Stimulated activated CD4-positive, alpha-beta T cell treated with anti-CD3 and anti-CD28 coated beads, Interleukin-1b, Interleukin-23, amount 100 ng/mL, for 4 hours (primary cell): ENCODE results near the gene PHACTR3.
"Not testable (repeated sequence)": the region's sequence is repeated elsewhere in the genome, so short reads cannot be mapped to it uniquely, and the experiment has no call there.

Source experiments
- DNase-seq, 2 donors: peaks; one replicate each; pipeline ENCODE4 v3.0.0-alpha.2; 2020; ENCODE audit warnings: low read depth in 2 of 2

Gene PHACTR3

DNA sequence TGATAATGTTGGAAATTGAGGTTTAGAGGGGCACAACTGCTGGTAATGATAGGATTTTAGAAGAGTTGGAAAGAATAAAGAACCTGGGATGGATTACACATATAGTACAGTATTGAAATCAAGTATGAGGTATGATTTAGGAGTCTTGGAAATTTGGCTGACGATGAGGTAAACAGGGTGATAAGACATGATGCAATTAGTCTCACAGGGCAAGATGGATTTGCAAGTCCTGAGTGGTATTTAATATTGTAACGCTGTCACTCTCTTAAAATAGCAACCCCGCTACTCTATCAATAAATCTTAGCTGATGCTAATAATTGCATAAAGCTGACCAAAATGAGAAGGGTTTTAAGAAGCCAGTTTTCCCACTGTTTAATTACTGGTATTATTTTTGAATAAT, 258.7 kb downstream of the PHACTR3 start:
- DNase-seq: no peak

DNA sequence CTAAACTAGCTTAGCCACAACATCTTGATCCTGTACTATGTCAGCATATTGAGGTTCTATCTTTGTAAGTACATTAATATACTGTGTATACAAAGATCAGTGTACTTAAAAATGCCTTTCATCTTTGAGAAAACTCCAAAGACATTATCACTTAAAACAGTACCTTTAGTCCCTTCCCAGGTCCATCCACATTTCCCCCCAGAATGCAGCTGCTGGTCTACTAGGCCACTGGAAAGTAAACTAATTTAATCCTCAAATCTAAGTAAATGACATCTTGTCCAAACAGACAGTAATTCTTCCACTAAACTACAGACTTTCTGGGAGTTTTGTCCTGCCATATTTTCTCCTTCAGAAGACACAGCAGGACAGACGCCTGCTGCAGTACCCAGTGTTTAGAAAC, 260.4 kb downstream of the PHACTR3 start:
- DNase-seq: no peak

DNA sequence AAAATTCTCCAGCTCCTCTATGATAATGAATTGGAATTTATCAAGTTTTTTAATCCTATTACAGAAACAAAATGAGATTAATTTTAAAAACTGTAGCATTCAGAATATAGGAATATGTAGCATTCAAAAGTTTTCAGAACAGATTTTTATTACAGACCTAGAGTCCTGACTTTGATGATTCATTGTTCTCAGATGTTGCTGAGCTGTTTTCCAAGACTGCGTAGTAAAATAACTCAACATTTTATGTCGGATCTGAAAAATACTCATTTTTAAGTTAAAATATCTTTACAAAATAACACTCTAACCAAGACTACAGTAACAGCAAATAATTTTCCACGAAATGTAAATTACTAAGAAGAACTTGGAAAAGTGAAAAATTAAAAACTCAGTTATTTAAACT, 262.0 kb downstream of the PHACTR3 start:
- no peak for DNase-seq

DNA sequence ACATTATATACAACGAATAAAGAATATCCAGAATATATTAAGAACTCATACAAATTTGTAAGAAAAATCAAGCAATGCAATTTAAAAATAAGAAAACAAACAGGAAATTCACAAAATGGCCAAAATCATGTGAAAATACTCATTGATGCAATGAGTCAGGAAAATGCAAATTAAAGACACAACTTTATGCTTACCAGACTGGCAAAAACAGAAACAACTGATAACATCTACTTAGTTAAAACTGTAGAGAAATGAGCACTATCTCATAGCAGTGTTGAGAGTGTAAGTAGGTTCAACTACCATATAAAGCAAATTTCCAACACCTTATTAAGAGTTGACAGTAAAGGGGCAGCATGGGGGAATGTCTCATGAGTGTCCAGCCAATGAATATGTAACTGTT, 266.8 kb downstream of the PHACTR3 start:
- DNase-seq: no peak

DNA sequence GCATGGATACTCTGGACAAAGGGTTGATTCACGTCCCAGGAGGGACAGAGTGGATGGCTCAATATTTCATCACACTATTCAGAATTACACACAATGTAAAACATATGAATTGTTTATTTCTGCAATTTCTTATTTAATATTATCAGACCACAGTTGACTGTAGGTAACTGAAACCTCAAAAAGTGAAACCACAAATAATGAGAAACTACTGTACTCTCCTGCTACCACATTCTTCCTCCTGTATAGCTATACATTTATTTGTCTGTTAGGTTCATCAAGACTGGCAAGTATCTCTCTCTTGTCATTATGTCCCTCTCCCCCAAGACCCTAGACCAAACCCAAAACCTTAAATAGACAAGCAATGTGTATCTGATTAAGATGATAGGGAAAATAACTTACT, 269.1 kb downstream of the PHACTR3 start:
- DNase-seq: no peak

DNA sequence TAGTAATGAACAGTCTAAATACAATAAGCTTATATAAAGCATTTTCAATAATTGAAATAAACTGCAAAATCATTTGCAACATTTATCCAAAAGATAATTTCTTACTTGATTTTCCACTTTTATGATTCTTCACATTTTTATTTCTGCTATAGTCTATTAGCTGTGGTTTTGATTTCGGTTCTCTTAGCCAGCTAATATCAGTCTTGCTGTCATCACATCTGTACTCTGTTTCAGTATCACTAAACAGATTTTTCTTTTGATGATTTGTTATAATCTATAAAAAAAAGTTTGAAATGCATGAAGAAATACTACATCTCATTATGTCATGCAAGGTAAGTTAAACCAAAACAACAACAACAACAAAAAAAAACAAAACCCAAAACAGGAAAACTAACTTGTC, 275.9 kb downstream of the PHACTR3 start:
- no peak for DNase-seq

DNA sequence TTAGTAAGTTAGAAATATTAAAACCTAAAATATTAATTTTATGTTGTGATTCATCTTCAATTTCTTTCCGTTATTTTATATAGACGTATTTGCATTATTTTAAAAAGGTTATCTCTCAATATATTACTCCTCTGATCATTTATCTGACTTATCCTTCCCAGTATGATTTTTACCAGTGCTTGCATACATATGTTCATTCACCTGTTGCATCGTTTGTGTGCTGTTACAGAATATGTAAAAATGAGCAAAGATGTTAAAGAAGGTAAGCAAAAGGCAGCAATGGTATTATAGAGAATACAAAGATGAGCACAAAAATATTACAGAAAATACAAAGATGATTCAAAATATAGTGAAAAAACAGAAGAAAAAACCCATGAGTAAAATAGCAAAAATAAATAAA, 280.2 kb downstream of the PHACTR3 start:
- no peak for DNase-seq

DNA sequence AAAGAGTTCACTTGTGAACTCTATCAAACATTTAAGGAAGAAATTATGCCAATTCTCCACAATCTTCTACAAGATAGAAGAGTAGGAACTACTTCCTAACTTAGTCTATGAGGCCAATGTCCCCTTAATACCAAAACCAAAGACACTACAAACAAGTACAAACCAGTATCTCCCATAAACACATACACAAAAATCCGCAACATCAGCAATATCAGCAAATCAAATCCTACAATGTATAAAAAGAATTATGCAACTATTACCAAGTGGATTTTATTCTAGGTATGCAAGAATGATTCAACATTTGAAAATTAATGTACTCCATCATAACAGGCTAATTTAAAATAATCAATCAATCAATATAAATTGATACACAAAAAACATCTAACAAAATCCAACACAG, 283.7 kb downstream of the PHACTR3 start:
- DNase-seq: no peak

DNA sequence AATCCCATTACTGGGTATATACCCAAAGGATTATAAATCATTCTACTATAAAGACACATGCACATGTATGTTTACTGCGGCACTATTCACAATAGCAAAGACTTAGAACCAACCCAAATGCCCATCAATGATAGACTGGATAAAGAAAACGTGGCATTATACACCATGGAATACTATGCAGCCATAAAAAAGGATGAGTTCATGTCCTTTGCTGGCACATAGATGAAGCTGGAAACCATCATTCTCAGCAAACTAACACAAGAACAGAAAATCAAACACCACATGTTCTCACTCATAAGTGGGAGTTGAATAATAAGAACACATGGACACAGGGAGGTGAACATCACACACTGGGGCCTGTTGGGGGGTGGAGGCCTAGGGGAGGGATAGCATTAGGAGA, 285.7 kb downstream of the PHACTR3 start:
- not testable (repeated sequence) for DNase-seq

DNA sequence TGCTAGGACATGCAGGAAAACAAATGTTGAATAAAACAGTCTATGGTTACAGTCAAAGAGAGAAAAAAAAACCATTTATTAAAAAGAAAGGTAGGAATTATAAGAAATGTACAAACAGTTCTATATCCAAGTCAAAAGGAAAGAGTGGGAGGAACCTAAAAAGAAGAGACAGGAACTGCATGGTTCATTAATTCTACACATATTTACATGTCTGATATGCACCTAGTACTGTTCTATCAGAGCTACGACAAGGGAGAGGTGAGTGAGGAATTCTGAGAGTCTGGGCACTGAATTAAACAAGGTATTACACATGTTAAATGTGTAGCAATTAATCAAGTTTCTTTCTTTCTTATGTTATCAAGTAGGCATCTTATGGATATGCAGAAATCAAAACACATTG, 287.2 kb downstream of the PHACTR3 start:
- DNase-seq: no peak

DNA sequence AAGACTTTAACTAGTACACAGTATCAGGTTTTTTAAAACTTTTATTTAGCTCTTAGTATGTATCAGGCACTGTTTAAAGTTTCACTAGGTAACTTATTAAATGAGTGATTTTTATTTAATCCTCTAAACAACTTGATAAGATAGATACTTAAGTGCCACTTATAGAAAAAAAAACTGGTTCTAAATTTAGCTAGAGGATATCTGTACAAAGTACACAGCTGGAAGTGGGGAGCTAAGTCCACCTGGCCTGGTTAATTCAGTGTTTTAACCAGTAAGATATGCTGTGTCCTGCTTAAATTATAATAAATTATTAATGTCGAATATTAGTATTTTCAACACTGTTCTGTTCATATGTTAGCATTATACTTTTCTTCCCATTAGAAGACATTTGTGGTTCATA, 291.6 kb downstream of the PHACTR3 start:
- DNase-seq: no peak
